HG02938 (cell line): ENCODE results near the gene SELENOS.
A peak's percentile ranks its signal among the peaks of the same experiment; 100 is the strongest.

Experiments used
- ATAC-seq: cut with Tn5 transposase; IDR thresholded peaks from one replicate; pipeline ENCODE4 v1.9.1; 2021; ENCODE audit warnings: mild to moderate bottlenecking, moderate library complexity; ENCODE audit not compliant: unreplicated experiment

The SELENOS gene

DNA sequence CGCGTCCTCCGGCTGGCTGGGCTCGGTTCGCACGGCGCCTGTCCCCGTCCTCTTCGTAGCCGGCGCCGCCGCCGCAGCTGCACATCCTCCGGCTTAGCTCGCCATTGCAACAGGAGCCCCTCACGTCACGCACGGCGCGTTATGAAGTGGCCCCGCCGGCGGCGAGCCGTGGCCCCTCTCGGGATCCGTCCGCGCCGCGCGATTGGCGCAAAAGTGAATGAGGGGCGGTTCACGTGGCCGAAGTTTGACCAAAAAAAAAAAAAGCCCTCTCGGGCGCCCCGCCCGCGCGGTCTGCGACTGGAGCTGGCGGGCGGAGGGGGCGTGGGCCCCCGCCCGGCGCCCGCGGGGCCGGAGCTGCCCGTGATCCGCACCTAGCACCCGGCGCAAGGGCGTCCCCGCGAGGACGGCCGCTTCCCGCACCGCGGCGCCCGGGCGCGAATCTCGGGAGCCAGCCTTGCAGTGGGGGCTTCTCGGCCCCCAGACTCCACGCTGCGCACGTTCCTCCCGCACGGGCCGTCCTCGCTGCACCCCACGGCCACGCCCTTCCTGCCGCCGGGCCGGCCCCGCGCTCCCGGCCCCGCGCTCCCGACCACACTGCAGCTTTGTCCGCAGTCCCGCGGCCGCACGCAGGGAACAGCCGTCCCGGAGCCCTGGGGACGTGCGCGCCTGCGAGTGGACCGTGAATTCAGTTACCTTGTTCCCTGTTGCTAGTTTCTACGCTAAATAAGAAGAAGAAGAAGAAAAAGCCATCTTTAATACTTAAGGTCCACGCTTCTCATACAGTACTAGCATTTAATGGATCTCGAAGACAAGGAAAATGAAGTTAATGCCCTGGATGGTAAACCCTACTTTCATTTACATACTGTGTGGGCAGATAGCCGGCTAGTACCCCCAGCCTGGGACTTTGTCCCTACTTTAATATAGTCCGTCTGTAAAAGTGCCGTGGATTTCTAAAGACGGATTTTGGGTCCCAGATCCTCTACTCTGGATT is 25.2 kb downstream of the SELENOS start, which contains the start of gene CHSY1:
TSS of gene CHSY1 (minus strand) at position 219 of the 991 bp plus-strand sequence. CDS start 592 bp downstream, outside the sequence.
- ATAC-seq = peak; percentile 64

DNA sequence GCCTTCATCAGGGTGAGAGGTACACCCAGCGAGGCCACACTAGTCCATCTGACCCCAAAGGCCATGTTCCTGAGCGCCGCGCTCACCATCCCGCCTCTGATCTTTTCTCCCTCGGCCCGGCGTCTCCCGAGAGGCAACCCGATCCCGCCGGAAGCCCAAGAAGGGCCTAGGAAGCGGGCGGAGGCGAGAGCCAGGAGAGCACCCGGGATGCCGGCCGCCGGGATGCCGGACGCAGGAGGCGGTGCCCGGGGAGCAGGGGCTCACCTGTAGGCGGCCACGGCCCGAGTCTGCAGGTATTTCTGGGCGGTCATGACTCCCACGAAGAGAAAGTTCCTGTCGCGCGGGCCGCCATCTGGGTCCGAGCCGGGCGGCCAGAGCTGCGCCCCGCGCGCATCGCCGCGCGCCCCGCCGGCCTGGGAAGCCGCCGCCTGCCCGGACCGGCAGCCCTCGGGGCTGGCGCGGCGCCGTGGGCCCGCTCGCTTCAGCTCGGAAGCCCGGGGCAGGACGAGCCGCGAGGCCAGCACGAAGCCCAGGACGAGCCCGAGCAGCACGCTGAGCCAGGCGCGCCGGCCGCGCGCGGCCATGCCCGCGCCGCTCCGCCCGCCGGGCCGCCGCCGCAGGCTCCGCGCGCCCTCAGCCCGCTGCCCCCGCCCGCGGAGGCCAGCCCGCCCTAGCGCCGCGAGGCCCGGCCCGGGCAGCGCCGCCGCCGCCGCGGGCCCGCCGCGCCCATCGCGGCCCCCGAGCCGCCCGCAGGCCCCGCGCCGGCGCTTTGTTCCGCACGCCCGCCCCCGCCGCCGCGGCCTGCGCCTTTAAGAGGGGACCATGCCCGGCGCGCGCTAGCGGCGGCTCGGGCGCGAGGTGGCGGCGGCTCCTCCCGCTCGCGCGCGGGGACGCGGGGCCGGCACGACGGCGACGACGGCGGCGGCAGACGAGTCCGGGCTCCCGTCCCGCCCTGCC is 26.1 kb downstream of the SELENOS start:
- ATAC-seq = peak; percentile 29

DNA sequence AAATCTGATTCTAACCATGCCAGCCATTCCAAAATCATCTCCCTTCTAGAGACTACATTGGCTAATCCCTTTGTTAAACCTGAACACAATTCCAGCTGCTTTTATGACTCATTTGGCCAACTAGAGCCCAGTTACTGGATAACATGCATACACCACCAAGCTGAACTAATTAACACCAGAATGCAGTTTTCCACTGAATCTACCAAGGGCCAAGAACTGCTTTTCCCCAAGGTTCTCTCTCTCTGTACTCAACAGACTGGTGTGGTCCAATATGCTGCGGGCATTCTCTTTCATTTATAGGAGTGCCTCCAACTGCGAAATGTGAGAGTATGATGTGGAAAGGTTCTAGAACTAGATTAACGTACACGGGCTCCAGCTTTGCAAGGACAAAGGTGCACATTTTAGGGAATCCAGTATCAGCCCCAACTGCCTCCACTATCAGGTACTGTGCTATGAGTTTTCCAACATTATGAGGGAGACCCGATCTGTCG is 26.9 kb downstream of the SELENOS start:
- no peak for ATAC-seq

DNA sequence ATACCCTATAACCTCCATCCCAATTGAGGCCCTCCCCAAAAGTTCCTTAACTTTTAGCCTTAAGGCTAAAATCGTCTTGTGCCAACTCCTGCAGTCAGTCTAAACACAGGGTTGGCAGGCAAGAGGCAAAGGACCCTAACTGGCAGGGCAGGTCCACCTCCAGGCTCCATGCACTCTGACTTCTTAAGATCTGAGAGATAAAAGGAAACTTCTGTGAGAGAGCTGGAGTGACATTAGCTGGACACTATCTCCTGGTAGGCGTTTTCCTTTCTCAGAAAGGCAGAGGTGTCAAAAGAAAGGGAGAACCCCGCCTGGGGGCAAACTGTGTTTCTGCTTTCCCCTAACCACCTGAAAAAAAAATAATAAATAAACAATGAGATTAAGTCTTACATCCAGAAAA is 29.0 kb downstream of the SELENOS start:
- no peak for ATAC-seq

DNA sequence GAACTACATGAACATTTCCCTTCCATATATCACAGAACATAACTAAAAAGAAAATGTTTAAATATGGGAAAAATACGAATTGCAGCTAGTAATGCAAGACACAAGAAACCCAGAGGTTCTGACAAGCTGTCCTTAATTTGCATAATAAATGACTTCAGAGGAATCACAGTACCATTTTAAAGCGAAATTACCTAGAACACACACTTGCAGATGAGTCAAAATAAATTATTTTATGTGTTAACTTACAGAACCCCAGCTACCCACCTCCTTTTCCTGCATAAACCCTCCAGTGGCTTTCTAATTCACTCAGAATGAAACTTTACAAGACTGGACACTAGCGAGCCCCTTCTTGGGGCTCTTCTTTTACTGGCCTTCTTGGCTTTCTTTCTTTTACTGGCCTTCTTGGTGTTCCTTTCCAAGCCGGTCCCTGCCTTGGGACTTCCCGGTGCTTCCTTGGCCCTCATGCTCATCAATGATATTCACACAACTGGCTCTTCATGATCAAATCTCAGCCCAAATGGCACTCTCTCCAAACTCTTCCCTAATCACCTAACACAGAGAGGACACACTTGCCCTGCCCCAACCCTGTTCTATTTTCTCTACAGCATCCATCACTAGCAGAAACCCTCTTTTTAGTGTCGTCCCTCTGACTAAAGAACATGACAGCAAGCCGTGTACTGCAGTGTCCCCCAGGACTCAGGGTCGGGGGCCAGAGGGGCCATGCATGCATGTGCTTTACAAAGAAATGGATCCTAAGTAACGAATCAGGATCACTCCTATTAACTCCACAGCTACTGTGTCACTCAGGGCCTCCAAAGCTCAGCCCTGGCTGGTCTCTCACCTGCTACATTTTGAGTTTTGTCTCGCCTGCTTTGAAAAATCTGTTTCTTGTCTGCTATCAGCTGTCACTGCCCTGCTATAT is 30.2 kb downstream of the SELENOS start:
- ATAC-seq = no peak

DNA sequence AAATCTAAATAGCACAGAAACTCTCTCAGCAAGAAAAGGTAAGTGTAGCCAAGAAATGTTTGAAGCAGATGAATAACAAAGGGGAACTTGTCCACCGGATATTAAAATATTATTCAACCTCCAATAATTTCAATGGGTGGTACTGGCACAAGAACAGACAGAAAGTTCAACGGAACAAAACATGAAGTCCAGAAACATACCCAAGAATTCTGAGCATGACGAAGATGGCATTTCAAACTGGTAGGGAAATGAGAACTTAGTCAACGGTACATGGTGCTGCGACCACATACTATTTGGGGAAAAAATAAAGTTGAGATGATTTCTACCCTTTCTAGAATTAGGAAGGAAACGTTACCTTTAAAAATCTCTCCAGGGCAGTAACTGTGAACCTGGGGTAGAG is 30.9 kb downstream of the SELENOS start:
- ATAC-seq = no peak

DNA sequence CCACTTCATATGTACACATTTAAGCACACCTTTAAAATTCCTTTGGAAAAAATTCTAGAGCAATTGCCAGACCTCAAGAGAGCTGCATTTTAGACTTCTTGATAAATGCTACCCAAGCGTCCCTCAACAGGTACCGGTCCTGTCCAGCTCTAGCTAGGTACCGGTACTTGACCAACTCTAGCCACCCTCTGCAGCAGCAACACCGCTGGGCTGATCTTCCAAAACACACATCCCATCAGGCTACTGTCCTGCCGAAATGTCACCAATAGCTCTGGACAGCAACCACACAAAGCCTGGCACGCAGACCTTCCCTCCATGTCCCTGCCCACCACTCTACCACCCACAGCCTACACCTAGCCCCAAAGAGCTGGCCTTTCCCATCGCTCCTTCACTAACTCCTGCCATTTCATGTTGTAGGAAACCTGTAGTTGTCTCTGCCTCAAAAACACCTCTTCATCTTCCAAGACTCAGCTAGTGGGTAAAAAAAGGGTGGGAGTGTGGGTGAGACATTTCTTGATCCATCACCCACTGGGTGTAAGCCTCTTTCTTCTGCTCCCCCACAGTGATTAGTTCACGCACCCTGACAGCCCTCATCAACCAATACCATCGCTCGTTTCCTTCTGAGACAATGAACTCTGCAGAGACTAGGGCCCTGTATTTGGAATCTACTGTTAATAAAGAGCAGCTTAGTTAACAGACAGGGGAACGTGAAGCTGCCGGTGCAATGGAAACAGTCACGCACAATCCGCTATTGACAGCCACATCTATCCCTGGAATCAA is 32.2 kb downstream of the SELENOS start:
- no peak for ATAC-seq

DNA sequence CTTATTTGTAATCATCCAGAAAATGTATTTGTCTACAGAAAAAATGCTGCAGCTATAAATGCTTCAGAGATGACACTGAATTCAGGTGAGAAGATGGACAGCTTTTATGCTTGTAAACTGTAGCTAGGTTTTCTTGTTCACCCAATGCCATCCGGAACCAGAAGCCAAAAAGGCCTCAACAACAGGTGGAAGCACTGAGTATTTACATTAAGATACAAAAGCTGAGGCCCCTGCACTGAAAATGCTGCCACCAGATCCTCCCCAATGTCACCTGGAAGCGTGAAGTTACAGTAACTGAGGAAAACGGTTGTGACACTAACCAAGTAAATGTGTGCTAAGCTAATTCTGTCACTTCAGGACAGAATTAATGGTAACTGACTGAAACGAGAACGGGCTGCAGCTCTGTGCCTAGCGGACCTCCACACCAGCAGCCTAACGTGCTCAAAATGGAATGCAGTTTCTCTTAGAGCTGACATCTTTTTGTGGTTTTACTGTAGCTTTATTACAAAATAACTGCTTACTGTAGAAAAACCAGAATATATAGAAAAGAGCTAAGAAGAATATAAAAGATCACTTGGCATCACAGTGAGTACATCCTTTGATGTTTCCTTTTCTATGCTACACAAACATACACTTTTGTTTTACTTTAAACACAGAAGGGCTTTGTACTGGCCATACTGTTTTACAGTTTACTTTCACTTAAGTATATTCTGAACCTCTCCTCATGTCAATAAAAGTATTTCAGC is 33.1 kb downstream of the SELENOS start:
- no peak for ATAC-seq

DNA sequence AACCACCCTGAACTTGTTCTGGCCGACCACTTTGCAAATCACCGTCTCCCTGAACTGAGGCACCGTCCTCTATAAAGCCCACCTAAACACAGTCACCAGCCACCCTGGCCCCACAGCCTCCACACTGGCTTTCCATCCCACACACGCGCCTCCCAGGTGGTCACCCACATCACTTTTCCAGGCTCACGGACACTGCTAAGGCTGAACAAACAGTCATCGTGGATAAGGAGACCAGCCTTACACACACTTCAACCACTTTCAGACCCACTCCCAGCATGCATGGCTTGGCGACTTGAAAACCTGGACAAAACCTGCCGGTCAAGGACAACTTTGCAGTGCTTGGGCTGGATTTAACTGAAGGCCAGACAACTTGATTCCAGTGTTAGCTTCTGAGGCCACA is 33.9 kb downstream of the SELENOS start:
- ATAC-seq = no peak

DNA sequence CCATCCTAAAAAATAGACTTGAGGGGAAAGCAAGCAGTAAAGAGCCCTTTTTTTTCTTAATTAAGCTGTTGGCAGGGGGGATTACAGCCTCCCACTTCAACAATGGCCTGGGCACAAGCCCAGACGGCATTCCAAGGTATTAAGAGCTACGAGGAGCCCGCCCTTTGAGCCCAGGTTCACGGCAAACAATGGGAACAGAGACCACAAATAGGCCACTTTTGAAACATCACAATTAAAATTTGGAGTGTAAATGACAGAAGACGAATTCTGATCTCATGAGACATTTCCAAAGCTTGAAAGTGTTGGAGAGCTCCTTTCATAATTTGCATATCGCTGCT is 34.3 kb downstream of the SELENOS start:
- ATAC-seq = no peak

DNA sequence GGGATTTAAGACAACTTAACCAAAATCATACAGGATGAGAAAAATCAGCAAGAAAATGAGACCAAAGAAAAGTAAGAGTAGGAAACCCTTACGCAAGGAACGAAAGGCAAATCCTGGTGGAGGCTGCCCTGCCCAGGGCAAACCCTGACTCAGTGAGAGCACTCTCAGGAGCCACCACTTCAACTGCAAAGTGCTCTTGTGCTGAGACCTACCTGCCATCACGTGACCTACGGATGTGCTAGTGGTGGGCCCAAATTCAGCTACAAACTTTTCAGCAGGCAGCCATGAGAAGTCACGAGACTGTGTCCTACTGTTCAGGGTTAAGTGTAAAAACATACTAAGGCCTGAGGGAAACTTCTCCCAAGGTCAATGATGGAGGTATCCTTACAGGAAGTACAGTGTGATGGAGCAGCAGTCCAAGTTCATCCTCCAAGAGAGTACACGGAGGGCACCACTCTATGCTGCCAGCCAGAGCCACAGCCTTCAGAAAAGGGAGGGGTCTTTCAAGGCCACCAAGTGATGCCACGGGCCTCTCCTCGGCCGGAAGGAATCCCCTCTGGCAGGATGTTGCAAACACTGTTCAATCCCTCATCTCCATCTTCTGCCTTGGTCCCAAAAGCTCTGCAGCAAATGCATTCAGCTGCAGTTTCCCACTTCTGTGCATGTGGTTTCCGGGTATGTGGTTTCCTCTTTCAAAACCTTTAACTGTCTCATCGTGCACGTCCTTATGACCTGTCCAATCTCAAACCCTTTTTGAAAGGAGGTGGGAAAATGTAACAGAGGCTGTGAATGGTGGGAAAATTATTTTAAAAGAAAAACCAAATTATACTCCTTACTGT is 34.9 kb downstream of the SELENOS start:
- peak; percentile 66 for ATAC-seq

DNA sequence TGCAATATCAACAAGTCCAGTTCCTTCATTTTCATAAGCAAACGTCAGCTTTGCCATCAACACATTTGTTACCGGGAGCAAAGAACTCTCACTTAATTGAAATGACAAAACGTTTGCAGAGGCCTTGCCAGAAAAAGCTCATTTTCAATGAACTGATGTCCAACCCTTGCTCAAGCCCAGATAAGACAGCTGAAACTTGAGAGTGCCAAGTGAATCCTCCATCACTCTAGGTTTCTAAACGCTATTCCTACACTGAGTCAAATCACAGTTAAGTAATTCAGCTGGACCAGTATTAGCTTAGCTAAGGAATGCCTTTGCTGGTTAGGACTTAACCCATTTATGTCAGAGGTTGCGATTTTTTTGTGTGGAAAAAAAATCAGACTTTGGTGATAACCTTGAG is 36.9 kb downstream of the SELENOS start:
- no peak for ATAC-seq

DNA sequence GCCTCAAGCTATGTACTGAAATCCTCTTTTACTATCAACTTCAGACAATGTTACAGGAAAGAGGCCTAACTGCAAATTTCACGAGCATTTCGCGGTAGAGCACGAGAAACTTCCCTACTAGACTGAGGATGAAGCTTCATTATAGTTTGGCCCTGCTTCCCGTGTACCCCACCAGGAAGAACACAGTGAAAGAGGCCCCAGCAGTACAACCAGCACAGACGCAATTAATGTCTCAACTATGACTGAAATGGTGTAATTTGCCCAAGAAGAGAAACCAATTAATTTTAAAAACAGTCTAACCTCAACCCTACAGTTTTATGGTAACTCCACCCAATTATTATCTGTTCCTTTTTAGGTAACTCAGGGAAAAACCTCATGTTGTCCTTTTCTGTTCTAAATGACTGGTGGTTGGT is 37.6 kb downstream of the SELENOS start:
- ATAC-seq = no peak

DNA sequence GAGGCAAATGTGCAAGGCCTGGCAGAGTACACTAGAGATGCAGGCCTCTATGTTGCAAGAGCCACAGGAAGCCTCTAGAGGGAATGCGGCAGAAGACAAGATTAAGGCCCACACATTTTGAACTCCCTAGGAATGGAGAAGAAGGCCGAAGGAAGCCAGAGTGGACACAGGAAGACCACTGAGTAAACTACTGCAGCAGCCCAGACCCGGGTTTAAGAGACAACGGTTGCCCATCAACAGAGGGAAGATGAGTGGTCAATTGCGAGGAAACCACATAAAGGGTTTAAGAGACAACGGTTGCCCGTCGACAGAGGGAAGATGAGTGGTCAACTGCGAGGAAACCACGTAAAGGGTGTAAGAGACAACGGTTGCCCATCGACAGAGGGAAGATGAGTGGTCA is 40.0 kb downstream of the SELENOS start:
- no peak for ATAC-seq

DNA sequence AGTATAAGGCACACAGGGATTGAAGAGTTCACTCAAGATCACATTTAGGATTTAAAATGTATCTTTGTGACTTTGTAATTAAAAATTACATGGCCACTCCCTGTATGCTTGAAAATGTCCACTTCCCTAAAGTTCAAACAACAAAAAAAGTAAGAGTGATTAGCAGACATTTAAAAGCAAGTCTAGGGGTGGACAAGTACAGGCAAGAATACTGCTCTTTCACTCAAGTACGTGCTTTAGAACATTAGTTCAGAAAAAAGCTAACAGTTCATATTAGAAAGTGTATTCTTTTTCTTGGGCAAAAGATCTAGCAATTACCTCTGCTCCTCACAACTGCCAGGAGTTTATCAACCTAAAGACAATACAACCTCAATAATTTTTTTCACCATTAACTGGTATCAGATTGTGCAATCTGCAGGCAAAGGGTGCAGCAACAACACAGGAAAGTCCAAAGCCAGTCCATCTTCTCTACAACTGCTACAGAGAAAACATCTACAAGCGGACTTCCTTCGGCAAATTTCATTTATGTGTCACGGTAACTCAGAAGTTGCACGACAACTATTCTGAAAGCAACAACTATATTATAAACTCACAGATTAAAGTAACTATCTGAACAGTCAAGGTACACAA is 43.5 kb downstream of the SELENOS start:
- no peak for ATAC-seq

DNA sequence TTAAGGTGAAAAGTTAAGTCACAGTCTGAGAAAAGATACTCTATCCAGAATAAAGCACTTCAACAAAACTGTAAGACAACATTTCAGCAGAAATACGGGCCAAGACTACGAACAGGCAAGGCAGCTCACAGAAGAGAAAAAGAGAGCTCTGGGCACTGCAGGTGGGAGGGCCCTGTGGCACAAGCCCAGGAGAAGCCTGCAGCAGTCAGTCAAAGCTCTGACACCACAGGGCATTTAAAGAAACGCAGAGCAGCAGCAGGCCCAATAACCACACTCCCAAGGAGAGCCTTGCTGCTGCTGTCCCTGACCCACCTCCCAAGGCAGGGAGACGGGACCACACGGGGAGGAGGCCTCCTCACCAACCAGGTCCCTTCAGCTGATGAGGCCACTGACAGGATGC is 44.6 kb downstream of the SELENOS start:
- no peak for ATAC-seq

DNA sequence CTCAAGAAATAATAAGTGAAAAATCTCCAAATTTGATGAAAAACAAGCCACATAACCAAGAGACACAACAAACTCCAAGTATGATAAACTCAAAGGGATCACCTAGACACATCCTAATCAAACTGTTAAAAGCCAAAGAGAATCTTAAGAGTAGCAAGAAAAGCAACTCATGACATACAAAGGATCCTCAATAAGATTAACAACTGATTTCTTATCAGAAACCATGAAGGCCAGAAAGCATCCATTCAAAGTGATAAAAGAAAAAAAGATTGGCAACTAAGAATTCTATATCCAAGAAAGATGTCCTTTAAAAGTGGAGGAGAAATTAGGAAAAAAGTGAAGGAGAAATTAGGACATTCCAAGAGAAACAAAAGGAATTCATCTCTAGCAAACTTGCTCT is 49.0 kb downstream of the SELENOS start:
- no peak for ATAC-seq
